ES-I3 (cell line): ENCODE data around the gene KRT83.
"Not testable (repeated sequence)": the region's sequence is repeated elsewhere in the genome, so short reads cannot be mapped to it uniquely, and the experiment has no call there.

Source experiments
- H3K36me3 ChIP-seq: 2 replicates; pipeline ENCODE4 v1.6.1; 2013; ENCODE audit warnings: mild to moderate bottlenecking, low read length, control low read depth, moderate library complexity; ENCODE audit not compliant: insufficient read depth
- H3K4me1 ChIP-seq: 2 replicates; pipeline ENCODE4 v1.6.1; 2013; ENCODE audit warnings: mild to moderate bottlenecking, control low read depth, low read length; ENCODE audit not compliant: insufficient read depth
- H3K9ac ChIP-seq: 2 replicates; pipeline ENCODE4 v1.6.1; 2013; ENCODE audit warnings: low read depth, mild to moderate bottlenecking, low read length, moderate library complexity
- H3K9me3 ChIP-seq: 2 replicates; pipeline ENCODE4 v1.6.1; 2013; ENCODE audit warnings: mild to moderate bottlenecking, low read length, moderate library complexity; ENCODE audit not compliant: control insufficient read depth, insufficient read depth

KRT83 gene

GRCh38 chr12:52300796-52301691, 20.2 kb downstream of the KRT83 start:
- no peak overlapping the region for H3K9ac ChIP-seq
- no peaks in the 10 kb centered on the region for H3K9me3 ChIP-seq
- H3K4me1 ChIP-seq: no peaks in the 10 kb centered on the region; the same call in 1 of the 2 replicates
- H3K36me3 ChIP-seq: no peaks in the 10 kb centered on the region

GRCh38 chr12:52298677-52299190, 22.5 kb downstream of the KRT83 start:
- Histone ChIP-seq H3K9me3 (no peaks in the 10 kb centered on the region), H3K4me1 (no peaks in the 10 kb centered on the region), H3K36me3 (no peaks in the 10 kb centered on the region), H3K9ac (no peak overlapping the region)

- H3K9me3 ChIP-seq: no peaks in the 10 kb centered on the region
- no peaks in the 10 kb centered on the region for H3K4me1 ChIP-seq
- no peaks in the 10 kb centered on the region for H3K36me3 ChIP-seq
- no peak overlapping the region for H3K9ac ChIP-seq
Observed at GRCh38 chr12:52296572-52297215, 24.5 kb downstream of the KRT83 start.

GRCh38 chr12:52295663-52296062, 25.5 kb downstream of the KRT83 start:
- H3K36me3 ChIP-seq: no peaks in the 10 kb centered on the region
- no peaks in the 10 kb centered on the region for H3K9me3 ChIP-seq
- no peaks in the 10 kb centered on the region for H3K4me1 ChIP-seq
- H3K9ac ChIP-seq: no peak overlapping the region

- no peaks in the 10 kb centered on the region for H3K36me3 ChIP-seq
- H3K4me1 ChIP-seq: no peaks in the 10 kb centered on the region
- H3K9me3 ChIP-seq: no peaks in the 10 kb centered on the region
Observed at GRCh38 chr12:52294803-52295202, 26.4 kb downstream of the KRT83 start.

GRCh38 chr12:52293926-52294325, 27.3 kb downstream of the KRT83 start:
- H3K9ac ChIP-seq: no peak overlapping the region
- H3K4me1 ChIP-seq: no peaks in the 10 kb centered on the region
- H3K36me3 ChIP-seq: no peaks in the 10 kb centered on the region
- no peaks in the 10 kb centered on the region for H3K9me3 ChIP-seq

More at GRCh38 chr12:52294803-52295202, 26.4 kb downstream of the KRT83 start:
- no peak overlapping the region for H3K9ac ChIP-seq

- no peaks in the 10 kb centered on the region for H3K4me1 ChIP-seq
Observed at GRCh38 chr12:52291267-52291935, 29.8 kb downstream of the KRT83 start, which contains the start of gene KRT81. Gene KRT81 (minus strand): TSS chr12:52291534. CDS start chr12:52291465, 69 bp downstream.

GRCh38 chr12:52290483-52291134, 30.6 kb downstream of the KRT83 start:
- not testable (repeated sequence) for H3K9me3 ChIP-seq, H3K4me1 ChIP-seq, H3K36me3 ChIP-seq, H3K9ac ChIP-seq

More at GRCh38 chr12:52291267-52291935, 29.8 kb downstream of the KRT83 start, which contains the start of gene KRT81:
- H3K9ac ChIP-seq: no peak within 1 kb of the TSS
- H3K36me3 ChIP-seq: no peaks in the 10 kb centered on the region
- H3K9me3 ChIP-seq: no peaks in the 10 kb centered on the region

GRCh38 chr12:52287816-52288805, 33.1 kb downstream of the KRT83 start:
- H3K9me3 ChIP-seq, H3K4me1 ChIP-seq, H3K9ac ChIP-seq, H3K36me3 ChIP-seq: not testable (repeated sequence)

GRCh38 chr12:52286857-52287785, 34.1 kb downstream of the KRT83 start:
- not testable (repeated sequence) for H3K9ac ChIP-seq, H3K36me3 ChIP-seq, H3K4me1 ChIP-seq

GRCh38 chr12:52285851-52286530, 35.2 kb downstream of the KRT83 start:
- Histone ChIP-seq H3K36me3 (no peaks in the 10 kb centered on the region), H3K9me3 (no peaks in the 10 kb centered on the region), H3K4me1 (no peaks in the 10 kb centered on the region), H3K9ac (no peak overlapping the region)

More at GRCh38 chr12:52286857-52287785, 34.1 kb downstream of the KRT83 start:
- not testable (repeated sequence) for H3K9me3 ChIP-seq

- Histone ChIP-seq H3K36me3 (no peaks in the 10 kb centered on the region), H3K9me3 (no peaks in the 10 kb centered on the region), H3K4me1 (no peaks in the 10 kb centered on the region), H3K9ac (no peak overlapping the region)
Observed at GRCh38 chr12:52285172-52285745, 35.9 kb downstream of the KRT83 start.
